Ishikawa (cell line): Measurements from ENCODE around the gene LSM10.

Experiments
- CEBPB ChIP-seq: IDR thresholded peaks from 2 replicates; pipeline ENCODE4 v1.6.1; 2012
- CREB1 ChIP-seq: IDR thresholded peaks from 2 replicates; pipeline ENCODE4 v1.6.1; 2012; ENCODE audit warnings: low read depth
- EGR1 ChIP-seq: IDR thresholded peaks from 2 replicates; pipeline ENCODE4 v1.6.1; 2012
- EP300 ChIP-seq: IDR thresholded peaks from 2 replicates; pipeline ENCODE4 v1.6.1; 2012; ENCODE audit warnings: borderline replicate concordance
- FOXM1 ChIP-seq: IDR thresholded peaks from 2 replicates; pipeline ENCODE4 v1.6.1; 2012; ENCODE audit warnings: low read depth, borderline replicate concordance
- NFIC ChIP-seq: IDR thresholded peaks from 2 replicates; pipeline ENCODE4 v1.6.1; 2012
- RAD21 ChIP-seq: IDR thresholded peaks from 2 replicates; pipeline ENCODE4 v1.6.1; 2012; ENCODE audit warnings: low read depth
- TAF1 ChIP-seq: IDR thresholded peaks from 2 replicates; pipeline ENCODE4 v1.6.1; 2012; ENCODE audit warnings: low read depth, mild to moderate bottlenecking
- TCF12 ChIP-seq: IDR thresholded peaks from 2 replicates; pipeline ENCODE4 v1.6.1; 2012; ENCODE audit warnings: low read depth
- TEAD4 ChIP-seq: IDR thresholded peaks from 2 replicates; pipeline ENCODE4 v1.6.1; 2012
- USF1 ChIP-seq: IDR thresholded peaks from 2 replicates; pipeline ENCODE4 v1.6.1; 2012
- YY1 ChIP-seq: IDR thresholded peaks from 2 replicates; pipeline ENCODE4 v1.6.1; 2012; ENCODE audit warnings: low read depth
- TF ChIP-seq, protein P1 (sequence below): IDR thresholded peaks from 2 replicates; pipeline ENCODE4 v1.6.1; 2012
- TF ChIP-seq, protein P2 (sequence below): IDR thresholded peaks from 2 replicates; pipeline ENCODE4 v1.6.1; 2012; ENCODE audit warnings: low read depth, mild to moderate bottlenecking

GRCh38 chr1:36358514-36359084 lies 39.1 kb downstream of the LSM10 start:
- TF ChIP-seq YY1, result no peak
- no peak for TF ChIP-seq EGR1
- no peak for TF ChIP-seq TEAD4
- TF ChIP-seq USF1, result no peak
- TF ChIP-seq, protein P1, sequence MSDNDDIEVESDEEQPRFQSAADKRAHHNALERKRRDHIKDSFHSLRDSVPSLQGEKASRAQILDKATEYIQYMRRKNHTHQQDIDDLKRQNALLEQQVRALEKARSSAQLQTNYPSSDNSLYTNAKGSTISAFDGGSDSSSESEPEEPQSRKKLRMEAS, result no peak
- TF ChIP-seq RAD21, result no peak
- no peak for TF ChIP-seq CEBPB
- no peak for TF ChIP-seq EP300
- TF ChIP-seq, protein P2, sequence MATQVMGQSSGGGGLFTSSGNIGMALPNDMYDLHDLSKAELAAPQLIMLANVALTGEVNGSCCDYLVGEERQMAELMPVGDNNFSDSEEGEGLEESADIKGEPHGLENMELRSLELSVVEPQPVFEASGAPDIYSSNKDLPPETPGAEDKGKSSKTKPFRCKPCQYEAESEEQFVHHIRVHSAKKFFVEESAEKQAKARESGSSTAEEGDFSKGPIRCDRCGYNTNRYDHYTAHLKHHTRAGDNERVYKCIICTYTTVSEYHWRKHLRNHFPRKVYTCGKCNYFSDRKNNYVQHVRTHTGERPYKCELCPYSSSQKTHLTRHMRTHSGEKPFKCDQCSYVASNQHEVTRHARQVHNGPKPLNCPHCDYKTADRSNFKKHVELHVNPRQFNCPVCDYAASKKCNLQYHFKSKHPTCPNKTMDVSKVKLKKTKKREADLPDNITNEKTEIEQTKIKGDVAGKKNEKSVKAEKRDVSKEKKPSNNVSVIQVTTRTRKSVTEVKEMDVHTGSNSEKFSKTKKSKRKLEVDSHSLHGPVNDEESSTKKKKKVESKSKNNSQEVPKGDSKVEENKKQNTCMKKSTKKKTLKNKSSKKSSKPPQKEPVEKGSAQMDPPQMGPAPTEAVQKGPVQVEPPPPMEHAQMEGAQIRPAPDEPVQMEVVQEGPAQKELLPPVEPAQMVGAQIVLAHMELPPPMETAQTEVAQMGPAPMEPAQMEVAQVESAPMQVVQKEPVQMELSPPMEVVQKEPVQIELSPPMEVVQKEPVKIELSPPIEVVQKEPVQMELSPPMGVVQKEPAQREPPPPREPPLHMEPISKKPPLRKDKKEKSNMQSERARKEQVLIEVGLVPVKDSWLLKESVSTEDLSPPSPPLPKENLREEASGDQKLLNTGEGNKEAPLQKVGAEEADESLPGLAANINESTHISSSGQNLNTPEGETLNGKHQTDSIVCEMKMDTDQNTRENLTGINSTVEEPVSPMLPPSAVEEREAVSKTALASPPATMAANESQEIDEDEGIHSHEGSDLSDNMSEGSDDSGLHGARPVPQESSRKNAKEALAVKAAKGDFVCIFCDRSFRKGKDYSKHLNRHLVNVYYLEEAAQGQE, result no peak
- TF ChIP-seq TCF12, result no peak
- no peak for TF ChIP-seq NFIC
- no peak for TF ChIP-seq TAF1
- no peak for TF ChIP-seq FOXM1
- TF ChIP-seq CREB1, result no peak
